Vagina (tissue), 2 donors: ENCODE data around the gene CKS1B.

Experiments used
- POLR2A ChIP-seq, 2 donors: fragments of 450-650 bp; IDR thresholded peaks; one replicate each; pipeline ENCODE4 v1.6.1; 2017; ENCODE audit warnings: antibody characterized with exemption in 2 of 2, mild to moderate bottlenecking in 2 of 2, moderate library complexity in 2 of 2
- POLR2AphosphoS5 ChIP-seq, 2 donors: sonication (generic); formaldehyde crosslinking; IDR thresholded peaks; one replicate each; pipeline ENCODE4 v1.9.0; 2017; ENCODE audit warnings: antibody characterized with exemption in 2 of 2, mild to moderate bottlenecking in 2 of 2, low read depth in 1 of 2; ENCODE audit not compliant: insufficient read depth in 1 of 2
- TF ChIP-seq, protein P1 (sequence below), 3 experiments: fragments of 450-650 bp in 2 of 3; fragments of 200-600 bp in 1 of 3; sonication (generic) in 1 of 3; IDR thresholded peaks; one replicate each; pipeline ENCODE4 v1.5.1; 2017 to 2019; ENCODE audit warnings: antibody characterized with exemption in 3 of 3, mild to moderate bottlenecking in 2 of 3, moderate library complexity in 2 of 3

GRCh38 chr1:154972517-154973343 lies 1.8 kb upstream of the CKS1B start:
- TF ChIP-seq, protein P1, sequence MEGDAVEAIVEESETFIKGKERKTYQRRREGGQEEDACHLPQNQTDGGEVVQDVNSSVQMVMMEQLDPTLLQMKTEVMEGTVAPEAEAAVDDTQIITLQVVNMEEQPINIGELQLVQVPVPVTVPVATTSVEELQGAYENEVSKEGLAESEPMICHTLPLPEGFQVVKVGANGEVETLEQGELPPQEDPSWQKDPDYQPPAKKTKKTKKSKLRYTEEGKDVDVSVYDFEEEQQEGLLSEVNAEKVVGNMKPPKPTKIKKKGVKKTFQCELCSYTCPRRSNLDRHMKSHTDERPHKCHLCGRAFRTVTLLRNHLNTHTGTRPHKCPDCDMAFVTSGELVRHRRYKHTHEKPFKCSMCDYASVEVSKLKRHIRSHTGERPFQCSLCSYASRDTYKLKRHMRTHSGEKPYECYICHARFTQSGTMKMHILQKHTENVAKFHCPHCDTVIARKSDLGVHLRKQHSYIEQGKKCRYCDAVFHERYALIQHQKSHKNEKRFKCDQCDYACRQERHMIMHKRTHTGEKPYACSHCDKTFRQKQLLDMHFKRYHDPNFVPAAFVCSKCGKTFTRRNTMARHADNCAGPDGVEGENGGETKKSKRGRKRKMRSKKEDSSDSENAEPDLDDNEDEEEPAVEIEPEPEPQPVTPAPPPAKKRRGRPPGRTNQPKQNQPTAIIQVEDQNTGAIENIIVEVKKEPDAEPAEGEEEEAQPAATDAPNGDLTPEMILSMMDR (IDR thresholded peaks at IDR 0.05), result no peak
- TF ChIP-seq POLR2AphosphoS5 (IDR thresholded peaks at IDR 0.05; ENCODE audit: insufficient read depth in 1 of 2, low read depth in 1 of 2), result peak; percentile 52 to 82
- no peak for TF ChIP-seq POLR2A (IDR thresholded peaks at IDR 0.05)
